Measurements from ENCODE around the gene TENT5C. TPM values are rescaled to one million over a fixed set of nuclear protein-coding genes. Genes with fewer than 3 reads are reported as not detected.

Gene TENT5C
- total and polyA plus RNA-seq, 9 of the 15 experiments (the other 6 are each of a cell fraction or from before 2014, with no cell fraction given): 1.8 to 7.7 (median 4.0) TPM

DNA sequence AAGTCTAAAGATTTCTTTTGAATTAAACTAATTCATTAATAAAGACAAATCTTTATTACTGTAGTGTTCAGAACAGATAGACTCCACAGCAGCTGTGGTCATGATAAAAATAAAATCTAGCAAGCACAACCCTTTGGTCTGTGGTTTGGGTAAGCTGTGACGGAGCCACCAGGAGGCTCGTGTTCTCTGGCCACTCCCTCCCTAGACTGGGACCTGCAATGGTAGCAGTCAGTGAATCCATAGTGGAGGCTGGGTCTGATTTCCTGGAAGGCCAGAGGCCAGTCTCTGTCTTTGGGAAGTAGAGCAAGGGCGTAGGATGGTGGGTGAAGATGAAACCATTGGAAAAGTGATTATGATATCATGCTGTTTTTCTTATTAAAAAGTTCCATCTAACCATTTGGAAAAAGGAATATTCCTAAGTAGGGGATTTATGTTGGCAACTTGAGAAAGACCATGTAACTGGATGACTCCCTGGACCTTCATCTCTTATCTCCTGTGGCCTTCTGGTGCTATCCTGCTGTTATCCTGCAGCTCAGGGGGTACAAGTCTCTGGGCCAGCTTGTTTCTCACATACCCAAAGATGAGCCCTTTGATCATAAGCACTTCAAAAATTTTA is 39.0 kb downstream of the TENT5C start (continued):
- TF ChIP-seq, protein P1, sequence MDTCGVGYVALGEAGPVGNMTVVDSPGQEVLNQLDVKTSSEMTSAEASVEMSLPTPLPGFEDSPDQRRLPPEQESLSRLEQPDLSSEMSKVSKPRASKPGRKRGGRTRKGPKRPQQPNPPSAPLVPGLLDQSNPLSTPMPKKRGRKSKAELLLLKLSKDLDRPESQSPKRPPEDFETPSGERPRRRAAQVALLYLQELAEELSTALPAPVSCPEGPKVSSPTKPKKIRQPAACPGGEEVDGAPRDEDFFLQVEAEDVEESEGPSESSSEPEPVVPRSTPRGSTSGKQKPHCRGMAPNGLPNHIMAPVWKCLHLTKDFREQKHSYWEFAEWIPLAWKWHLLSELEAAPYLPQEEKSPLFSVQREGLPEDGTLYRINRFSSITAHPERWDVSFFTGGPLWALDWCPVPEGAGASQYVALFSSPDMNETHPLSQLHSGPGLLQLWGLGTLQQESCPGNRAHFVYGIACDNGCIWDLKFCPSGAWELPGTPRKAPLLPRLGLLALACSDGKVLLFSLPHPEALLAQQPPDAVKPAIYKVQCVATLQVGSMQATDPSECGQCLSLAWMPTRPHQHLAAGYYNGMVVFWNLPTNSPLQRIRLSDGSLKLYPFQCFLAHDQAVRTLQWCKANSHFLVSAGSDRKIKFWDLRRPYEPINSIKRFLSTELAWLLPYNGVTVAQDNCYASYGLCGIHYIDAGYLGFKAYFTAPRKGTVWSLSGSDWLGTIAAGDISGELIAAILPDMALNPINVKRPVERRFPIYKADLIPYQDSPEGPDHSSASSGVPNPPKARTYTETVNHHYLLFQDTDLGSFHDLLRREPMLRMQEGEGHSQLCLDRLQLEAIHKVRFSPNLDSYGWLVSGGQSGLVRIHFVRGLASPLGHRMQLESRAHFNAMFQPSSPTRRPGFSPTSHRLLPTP (IDR thresholded peaks at IDR 0.05; ENCODE audit: borderline replicate concordance, extremely low read depth, insufficient read length): no peak
- TF ChIP-seq, protein P2, sequence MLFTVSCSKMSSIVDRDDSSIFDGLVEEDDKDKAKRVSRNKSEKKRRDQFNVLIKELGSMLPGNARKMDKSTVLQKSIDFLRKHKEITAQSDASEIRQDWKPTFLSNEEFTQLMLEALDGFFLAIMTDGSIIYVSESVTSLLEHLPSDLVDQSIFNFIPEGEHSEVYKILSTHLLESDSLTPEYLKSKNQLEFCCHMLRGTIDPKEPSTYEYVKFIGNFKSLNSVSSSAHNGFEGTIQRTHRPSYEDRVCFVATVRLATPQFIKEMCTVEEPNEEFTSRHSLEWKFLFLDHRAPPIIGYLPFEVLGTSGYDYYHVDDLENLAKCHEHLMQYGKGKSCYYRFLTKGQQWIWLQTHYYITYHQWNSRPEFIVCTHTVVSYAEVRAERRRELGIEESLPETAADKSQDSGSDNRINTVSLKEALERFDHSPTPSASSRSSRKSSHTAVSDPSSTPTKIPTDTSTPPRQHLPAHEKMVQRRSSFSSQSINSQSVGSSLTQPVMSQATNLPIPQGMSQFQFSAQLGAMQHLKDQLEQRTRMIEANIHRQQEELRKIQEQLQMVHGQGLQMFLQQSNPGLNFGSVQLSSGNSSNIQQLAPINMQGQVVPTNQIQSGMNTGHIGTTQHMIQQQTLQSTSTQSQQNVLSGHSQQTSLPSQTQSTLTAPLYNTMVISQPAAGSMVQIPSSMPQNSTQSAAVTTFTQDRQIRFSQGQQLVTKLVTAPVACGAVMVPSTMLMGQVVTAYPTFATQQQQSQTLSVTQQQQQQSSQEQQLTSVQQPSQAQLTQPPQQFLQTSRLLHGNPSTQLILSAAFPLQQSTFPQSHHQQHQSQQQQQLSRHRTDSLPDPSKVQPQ (CRISPR knock-in tag; IDR thresholded peaks at IDR 0.05; ENCODE audit: borderline replicate concordance): no peak
- TF ChIP-seq MCM2 (IDR thresholded peaks at IDR 0.05; ENCODE audit: low read depth) (no peak), ZBTB1 (CRISPR knock-in tag; IDR thresholded peaks at IDR 0.05; ENCODE audit: borderline replicate concordance, low read depth) (no peak), MTA3 (IDR thresholded peaks at IDR 0.05; ENCODE audit: borderline replicate concordance) (peak; percentile 65), NUFIP1 (IDR thresholded peaks at IDR 0.05; ENCODE audit: partially characterized antibody) (no peak), NR3C1 (CRISPR knock-in tag; IDR thresholded peaks at IDR 0.05) (no peak), MEF2A (IDR thresholded peaks at IDR 0.05; ENCODE audit: control insufficient read depth, low read depth, low read length) (no peak), JUND (IDR thresholded peaks at IDR 0.05; ENCODE audit: borderline replicate concordance, low read depth, low read length) (peak; percentile 35; the same call in 1 of the 2 replicates), JUND (tag; IDR thresholded peaks at IDR 0.05; ENCODE audit: borderline replicate concordance, low read depth, low read length) (peak; percentile 70; the same call in 2 of the 3 replicates)
- TF ChIP-seq, protein P3, sequence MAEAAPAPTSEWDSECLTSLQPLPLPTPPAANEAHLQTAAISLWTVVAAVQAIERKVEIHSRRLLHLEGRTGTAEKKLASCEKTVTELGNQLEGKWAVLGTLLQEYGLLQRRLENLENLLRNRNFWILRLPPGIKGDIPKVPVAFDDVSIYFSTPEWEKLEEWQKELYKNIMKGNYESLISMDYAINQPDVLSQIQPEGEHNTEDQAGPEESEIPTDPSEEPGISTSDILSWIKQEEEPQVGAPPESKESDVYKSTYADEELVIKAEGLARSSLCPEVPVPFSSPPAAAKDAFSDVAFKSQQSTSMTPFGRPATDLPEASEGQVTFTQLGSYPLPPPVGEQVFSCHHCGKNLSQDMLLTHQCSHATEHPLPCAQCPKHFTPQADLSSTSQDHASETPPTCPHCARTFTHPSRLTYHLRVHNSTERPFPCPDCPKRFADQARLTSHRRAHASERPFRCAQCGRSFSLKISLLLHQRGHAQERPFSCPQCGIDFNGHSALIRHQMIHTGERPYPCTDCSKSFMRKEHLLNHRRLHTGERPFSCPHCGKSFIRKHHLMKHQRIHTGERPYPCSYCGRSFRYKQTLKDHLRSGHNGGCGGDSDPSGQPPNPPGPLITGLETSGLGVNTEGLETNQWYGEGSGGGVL (CRISPR knock-in tag; IDR thresholded peaks at IDR 0.05): no peak
- TF ChIP-seq, protein P4, sequence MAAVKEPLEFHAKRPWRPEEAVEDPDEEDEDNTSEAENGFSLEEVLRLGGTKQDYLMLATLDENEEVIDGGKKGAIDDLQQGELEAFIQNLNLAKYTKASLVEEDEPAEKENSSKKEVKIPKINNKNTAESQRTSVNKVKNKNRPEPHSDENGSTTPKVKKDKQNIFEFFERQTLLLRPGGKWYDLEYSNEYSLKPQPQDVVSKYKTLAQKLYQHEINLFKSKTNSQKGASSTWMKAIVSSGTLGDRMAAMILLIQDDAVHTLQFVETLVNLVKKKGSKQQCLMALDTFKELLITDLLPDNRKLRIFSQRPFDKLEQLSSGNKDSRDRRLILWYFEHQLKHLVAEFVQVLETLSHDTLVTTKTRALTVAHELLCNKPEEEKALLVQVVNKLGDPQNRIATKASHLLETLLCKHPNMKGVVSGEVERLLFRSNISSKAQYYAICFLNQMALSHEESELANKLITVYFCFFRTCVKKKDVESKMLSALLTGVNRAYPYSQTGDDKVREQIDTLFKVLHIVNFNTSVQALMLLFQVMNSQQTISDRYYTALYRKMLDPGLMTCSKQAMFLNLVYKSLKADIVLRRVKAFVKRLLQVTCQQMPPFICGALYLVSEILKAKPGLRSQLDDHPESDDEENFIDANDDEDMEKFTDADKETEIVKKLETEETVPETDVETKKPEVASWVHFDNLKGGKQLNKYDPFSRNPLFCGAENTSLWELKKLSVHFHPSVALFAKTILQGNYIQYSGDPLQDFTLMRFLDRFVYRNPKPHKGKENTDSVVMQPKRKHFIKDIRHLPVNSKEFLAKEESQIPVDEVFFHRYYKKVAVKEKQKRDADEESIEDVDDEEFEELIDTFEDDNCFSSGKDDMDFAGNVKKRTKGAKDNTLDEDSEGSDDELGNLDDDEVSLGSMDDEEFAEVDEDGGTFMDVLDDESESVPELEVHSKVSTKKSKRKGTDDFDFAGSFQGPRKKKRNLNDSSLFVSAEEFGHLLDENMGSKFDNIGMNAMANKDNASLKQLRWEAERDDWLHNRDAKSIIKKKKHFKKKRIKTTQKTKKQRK (IDR thresholded peaks at IDR 0.05; ENCODE audit: borderline replicate concordance, low read depth, low read length): no peak
- TF ChIP-seq, protein P5, sequence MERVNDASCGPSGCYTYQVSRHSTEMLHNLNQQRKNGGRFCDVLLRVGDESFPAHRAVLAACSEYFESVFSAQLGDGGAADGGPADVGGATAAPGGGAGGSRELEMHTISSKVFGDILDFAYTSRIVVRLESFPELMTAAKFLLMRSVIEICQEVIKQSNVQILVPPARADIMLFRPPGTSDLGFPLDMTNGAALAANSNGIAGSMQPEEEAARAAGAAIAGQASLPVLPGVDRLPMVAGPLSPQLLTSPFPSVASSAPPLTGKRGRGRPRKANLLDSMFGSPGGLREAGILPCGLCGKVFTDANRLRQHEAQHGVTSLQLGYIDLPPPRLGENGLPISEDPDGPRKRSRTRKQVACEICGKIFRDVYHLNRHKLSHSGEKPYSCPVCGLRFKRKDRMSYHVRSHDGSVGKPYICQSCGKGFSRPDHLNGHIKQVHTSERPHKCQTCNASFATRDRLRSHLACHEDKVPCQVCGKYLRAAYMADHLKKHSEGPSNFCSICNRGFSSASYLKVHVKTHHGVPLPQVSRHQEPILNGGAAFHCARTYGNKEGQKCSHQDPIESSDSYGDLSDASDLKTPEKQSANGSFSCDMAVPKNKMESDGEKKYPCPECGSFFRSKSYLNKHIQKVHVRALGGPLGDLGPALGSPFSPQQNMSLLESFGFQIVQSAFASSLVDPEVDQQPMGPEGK (CRISPR knock-in tag; IDR thresholded peaks at IDR 0.05; ENCODE audit: borderline replicate concordance): no peak

Data from K562 (cell line).